Frontal cortex (tissue), 4 donors: ENCODE results near the gene DGCR2. TPM values are rescaled to one million over a fixed set of nuclear protein-coding genes. Genes with fewer than 3 reads are reported as not detected.
"Not testable (repeated sequence)": the region's sequence is repeated elsewhere in the genome, so short reads cannot be mapped to it uniquely, and the experiment has no call there.

Experiments
- DNase-seq, 2 donors: peaks; one replicate each; pipeline ENCODE4 v3.0.0; 2012; ENCODE audit warnings: low spot score in 2 of 2
- FAIRE-seq: peaks from 2 replicates; lab custom pipeline; 2012; peaks lifted over from hg19 to GRCh38; lab: Jason Lieb, UNC
- total RNA-seq: library from RNA; depleted of rRNA; stranded (reverse); fragments of >200 nt; gene quantifications from one replicate; pipeline ENCODE4 v1.2.3, GENCODE V29; 2014
- donor health status: control.
- donor health status: control.
- donor health status: control.

The DGCR2 gene
- total RNA-seq, 1 donor from 2014 or later, result 65.2 TPM

DNA sequence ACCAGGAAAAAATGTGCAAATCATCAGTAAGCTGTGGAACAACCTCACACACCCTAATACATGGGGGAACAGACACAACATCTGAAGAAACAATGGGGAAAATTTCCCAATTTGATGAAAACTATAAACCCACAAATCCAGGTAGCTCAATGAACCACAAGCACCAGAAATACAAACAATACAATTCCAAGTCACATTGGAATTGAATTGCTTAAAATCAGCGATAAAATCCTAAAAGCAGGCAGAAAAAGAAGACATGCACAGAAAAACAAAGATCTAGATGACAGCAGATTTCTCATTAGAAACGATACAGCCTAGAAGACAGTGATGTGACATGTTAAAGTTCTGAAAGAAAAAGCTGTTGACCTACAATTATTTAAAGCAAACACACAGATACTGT is 32.0 kb downstream of the DGCR2 start:
- DNase-seq (no peak), FAIRE-seq (no peak)

DNA sequence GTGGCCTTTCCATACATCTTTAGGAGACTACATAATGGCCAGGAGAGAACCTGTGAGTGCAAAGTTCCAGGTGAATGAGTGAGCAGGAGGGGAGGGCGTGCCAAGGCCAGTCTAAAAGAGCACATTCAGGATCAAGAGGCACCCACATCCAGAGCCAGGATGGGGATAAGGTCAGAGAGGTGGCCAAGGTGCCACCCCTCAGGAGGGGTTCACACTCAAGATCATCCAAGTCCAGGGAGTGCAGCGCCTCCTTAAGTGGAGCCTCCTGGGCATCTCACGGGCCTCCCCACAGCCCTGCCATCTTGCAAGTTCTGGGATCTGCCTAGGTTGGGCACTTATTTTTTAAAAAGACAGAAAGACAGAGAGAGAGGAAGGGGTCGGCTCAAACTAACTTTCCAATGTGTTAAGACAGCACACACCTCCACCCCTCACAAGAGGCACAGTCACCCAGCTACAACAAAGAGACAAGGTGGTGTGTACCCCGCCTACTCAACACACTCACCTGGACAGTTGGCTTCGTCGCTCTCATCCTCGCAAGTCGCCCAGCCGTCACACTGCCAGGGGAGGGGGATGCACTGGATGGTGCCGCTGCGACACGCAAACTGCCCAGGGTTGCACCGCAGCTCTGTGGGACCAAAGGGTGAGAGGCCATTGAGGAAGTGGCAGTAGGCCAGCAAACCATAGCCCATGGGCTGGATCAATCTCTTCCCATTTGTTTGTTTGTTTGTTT is 33.2 kb downstream of the DGCR2 start:
- DNase-seq (no peak), FAIRE-seq (no peak)

DNA sequence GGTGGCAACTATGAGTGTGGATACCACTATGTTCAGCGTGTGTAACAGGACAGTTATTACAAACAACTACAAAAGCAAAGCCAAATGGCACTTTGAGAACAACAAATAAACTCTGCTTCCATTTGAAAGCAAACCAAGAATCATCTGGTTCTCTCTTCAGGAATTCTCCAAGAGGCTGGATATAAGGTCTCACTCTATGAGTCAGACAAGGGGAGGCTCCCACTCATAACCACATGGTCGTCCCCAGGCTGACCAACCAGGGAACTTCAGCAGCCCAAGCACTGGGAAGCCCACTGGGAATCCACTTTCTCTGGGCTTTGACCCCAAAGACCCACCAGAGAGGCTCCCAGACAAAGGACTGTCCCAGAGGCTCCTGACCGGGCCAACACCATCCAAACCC is 35.3 kb downstream of the DGCR2 start:
- DNase-seq, result no peak
- no peak for FAIRE-seq

- FAIRE-seq (no peak), DNase-seq (no peak)
Observed at GRCh38 chr22:19086417-19086816, 35.8 kb downstream of the DGCR2 start.

GRCh38 chr22:19085233-19085718 is 36.9 kb downstream of the DGCR2 start:
- FAIRE-seq, result no peak

DNA sequence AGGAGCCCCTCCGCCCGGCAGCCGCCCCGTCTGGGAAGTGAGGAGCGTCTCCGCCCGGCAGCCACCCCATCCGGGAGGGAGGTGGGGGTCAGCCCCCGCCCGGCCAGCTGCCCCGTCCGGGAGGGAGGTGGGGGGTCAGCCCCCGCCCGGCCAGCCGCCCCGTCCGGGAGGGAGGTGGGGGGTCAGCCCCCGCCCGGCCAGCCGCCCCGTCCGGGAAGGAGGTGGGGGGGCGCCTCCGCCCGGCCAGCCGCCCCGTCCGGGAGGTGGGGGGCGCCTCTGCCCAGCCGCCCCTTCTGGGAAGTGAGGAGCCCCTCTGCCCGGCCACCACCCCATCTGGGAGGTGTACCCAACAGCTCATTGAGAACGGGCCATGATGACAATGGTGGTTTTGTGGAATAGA is 37.6 kb downstream of the DGCR2 start:
- not testable (repeated sequence) for FAIRE-seq, DNase-seq

More at GRCh38 chr22:19085233-19085718, 36.9 kb downstream of the DGCR2 start:
- peak; percentile 58 to 59 for DNase-seq

GRCh38 chr22:19084126-19084525 is 38.1 kb downstream of the DGCR2 start:
- not testable (repeated sequence) for DNase-seq, FAIRE-seq

DNA sequence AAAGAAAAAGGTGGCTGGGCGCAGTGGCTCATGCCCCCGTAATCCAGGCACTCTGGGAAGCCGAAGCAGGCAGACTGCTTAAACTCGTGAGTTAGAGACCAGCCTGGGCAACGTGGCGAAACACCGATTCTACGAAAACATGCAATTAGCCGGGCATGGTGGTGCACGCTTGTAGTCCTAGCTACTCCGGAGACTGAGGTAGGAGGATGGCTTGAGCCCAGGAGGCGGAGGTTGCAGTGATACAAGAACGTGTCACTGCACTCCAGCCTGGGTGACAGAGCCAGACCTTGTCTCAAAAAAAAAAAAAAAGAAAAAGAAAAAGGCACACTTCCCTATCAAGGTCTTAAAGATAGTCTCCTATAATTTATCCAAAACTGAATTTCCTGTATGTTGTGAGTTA is 39.4 kb downstream of the DGCR2 start:
- FAIRE-seq, result no peak
- no peak for DNase-seq

- no peak for FAIRE-seq
- no peak for DNase-seq
Observed at GRCh38 chr22:19082101-19082500, 40.1 kb downstream of the DGCR2 start.

DNA sequence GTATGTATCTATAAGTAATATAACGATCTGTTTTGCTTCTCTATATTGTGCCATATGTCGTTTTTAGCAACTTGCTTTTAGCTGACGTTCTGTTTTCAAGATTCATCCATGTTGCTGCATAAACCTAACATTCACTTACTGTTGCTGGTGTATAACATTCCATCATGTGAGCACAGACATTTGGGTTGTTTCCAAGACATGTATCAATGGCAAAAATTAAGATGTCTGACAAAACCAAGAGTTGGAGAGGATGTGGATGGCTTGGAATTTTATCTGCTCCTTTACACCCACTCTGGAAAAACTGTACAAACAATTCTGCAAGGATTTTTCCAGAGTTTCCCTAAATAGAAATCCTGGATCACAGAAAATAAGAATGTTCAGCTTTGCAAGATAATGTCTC is 40.9 kb downstream of the DGCR2 start:
- no peak for DNase-seq
- FAIRE-seq, result no peak

GRCh38 chr22:19080853-19081252 is 41.4 kb downstream of the DGCR2 start:
- FAIRE-seq, result no peak
- no peak for DNase-seq

- no peak for FAIRE-seq
- DNase-seq, result no peak
Observed at GRCh38 chr22:19079691-19080090, 42.5 kb downstream of the DGCR2 start.

DNA sequence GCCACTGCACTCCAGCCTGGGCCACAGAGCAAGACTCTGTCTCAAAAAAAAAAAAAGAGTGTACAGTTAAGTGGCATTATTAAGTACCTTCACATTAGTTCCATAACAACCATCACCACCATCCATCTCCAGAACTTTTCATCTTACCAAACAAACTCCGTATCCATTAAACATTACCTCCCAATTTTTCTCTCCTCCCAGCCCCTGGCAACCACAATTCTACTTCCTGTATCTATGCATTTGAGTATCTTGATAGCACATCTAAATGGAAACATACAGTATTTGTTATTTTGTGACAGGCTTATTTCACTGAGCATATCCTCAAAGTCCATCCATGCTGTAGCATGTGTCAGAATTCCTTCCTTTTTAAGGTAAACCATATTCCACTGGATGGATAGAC is 46.8 kb downstream of the DGCR2 start:
- FAIRE-seq (no peak), DNase-seq (no peak)

- FAIRE-seq, result not testable (repeated sequence)
Observed at GRCh38 chr22:19072853-19073252, 49.4 kb downstream of the DGCR2 start.

GRCh38 chr22:19070397-19071169 is 51.6 kb downstream of the DGCR2 start:
- no peak for FAIRE-seq
- DNase-seq, result no peak

More at GRCh38 chr22:19072853-19073252, 49.4 kb downstream of the DGCR2 start:
- DNase-seq, result not testable (repeated sequence)

DNA sequence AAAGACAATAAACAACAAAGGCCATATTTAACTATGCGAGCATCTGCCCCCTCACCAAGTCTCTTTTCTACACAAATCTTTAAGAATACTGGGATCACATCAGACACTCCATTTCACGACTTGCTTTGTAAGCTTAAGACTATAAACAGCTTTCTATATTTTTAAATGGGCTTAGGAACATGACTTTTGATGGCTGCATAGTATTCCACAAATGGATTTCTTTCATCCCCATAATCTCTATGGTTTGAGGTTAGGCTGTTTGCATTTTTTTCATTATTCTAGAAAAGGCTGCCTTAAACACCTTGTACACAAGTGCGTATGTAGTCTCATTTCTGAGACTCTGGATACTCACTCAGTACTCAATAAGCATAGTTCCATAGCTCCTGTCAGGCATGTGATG is 52.8 kb downstream of the DGCR2 start:
- DNase-seq, result no peak
- no peak for FAIRE-seq

GRCh38 chr22:19068784-19069271 is 53.4 kb downstream of the DGCR2 start:
- FAIRE-seq, result no peak

GRCh38 chr22:19067696-19068348 is 54.4 kb downstream of the DGCR2 start:
- FAIRE-seq (no peak), DNase-seq (no peak)

More at GRCh38 chr22:19068784-19069271, 53.4 kb downstream of the DGCR2 start:
- no peak for DNase-seq

GRCh38 chr22:19066531-19067271 is 55.5 kb downstream of the DGCR2 start:
- FAIRE-seq (no peak), DNase-seq (no peak)

- DNase-seq (no peak), FAIRE-seq (no peak)
Observed at GRCh38 chr22:19065929-19066328, 56.3 kb downstream of the DGCR2 start.
